OCI-M2 (cell line): ENCODE measurements around the gene SEMA3E.
"Not testable (repeated sequence)": the region's sequence is repeated elsewhere in the genome, so short reads cannot be mapped to it uniquely, and the experiment has no call there.

Experiments used
- DNase-seq: peaks from one replicate; lab custom pipeline; 2025; ENCODE audit not compliant: unreplicated experiment; lab: John Stamatoyannopoulos, UW

Gene SEMA3E

GRCh38 chr7:83457022-83457892, 191.7 kb downstream of the SEMA3E start:
- DNase-seq: no peak

GRCh38 chr7:83456413-83456812, 192.5 kb downstream of the SEMA3E start:
- DNase-seq: no peak

- no peak for DNase-seq
Measured at GRCh38 chr7:83455612-83456011, 193.3 kb downstream of the SEMA3E start.

- DNase-seq: no peak
Measured at GRCh38 chr7:83452256-83452655, 196.7 kb downstream of the SEMA3E start.

- no peak for DNase-seq
Measured at GRCh38 chr7:83451501-83452045, 197.4 kb downstream of the SEMA3E start.

GRCh38 chr7:83449781-83450180, 199.2 kb downstream of the SEMA3E start:
- no peak for DNase-seq

- no peak for DNase-seq
Measured at GRCh38 chr7:83447681-83448080, 201.3 kb downstream of the SEMA3E start.

GRCh38 chr7:83446102-83446669, 202.8 kb downstream of the SEMA3E start:
- no peak for DNase-seq

GRCh38 chr7:83442911-83443310, 206.0 kb downstream of the SEMA3E start:
- DNase-seq: no peak

- no peak for DNase-seq
Measured at GRCh38 chr7:83439026-83439425, 209.9 kb downstream of the SEMA3E start.

- DNase-seq: not testable (repeated sequence)
Measured at GRCh38 chr7:83430289-83430688, 218.7 kb downstream of the SEMA3E start.

GRCh38 chr7:83429493-83429892, 219.4 kb downstream of the SEMA3E start:
- DNase-seq: no peak

GRCh38 chr7:83427884-83428283, 221.1 kb downstream of the SEMA3E start:
- no peak for DNase-seq

GRCh38 chr7:83426325-83426724, 222.6 kb downstream of the SEMA3E start:
- no peak for DNase-seq

GRCh38 chr7:83419013-83419412, 229.9 kb downstream of the SEMA3E start:
- no peak for DNase-seq

- no peak for DNase-seq
Measured at GRCh38 chr7:83415840-83416239, 233.1 kb downstream of the SEMA3E start.

- DNase-seq: no peak
Measured at GRCh38 chr7:83414947-83415346, 234.0 kb downstream of the SEMA3E start.

GRCh38 chr7:83413831-83414230, 235.1 kb downstream of the SEMA3E start:
- DNase-seq: no peak

GRCh38 chr7:83413424-83413823, 235.5 kb downstream of the SEMA3E start:
- no peak for DNase-seq

- no peak for DNase-seq
Measured at GRCh38 chr7:83410989-83411591, 237.8 kb downstream of the SEMA3E start.

GRCh38 chr7:83394776-83395175, 254.2 kb downstream of the SEMA3E start:
- no peak for DNase-seq

- no peak for DNase-seq
Measured at GRCh38 chr7:83388436-83388835, 260.5 kb downstream of the SEMA3E start.
